NT2/D1 (cell line): Measurements from ENCODE around the gene RAP2B.

Experiments used
- DNase-seq: peaks from one replicate; pipeline ENCODE4 v3.0.0-alpha.2; 2011; ENCODE audit warnings: low read depth, low spot score
- H3K27me3 ChIP-seq: 2 replicates; pipeline ENCODE4 v1.6.0; 2011; ENCODE audit warnings: mild to moderate bottlenecking; ENCODE audit not compliant: insufficient read length, insufficient read depth
- H3K36me3 ChIP-seq: 2 replicates; pipeline ENCODE4 v1.6.1; 2011; ENCODE audit warnings: mild to moderate bottlenecking, low read length, mixed read lengths; ENCODE audit not compliant: insufficient read depth, insufficient read length
- H3K4me1 ChIP-seq: 2 replicates; pipeline ENCODE4 v1.5.1; 2011; ENCODE audit not compliant: insufficient read depth, insufficient read length
- H3K4me3 ChIP-seq: 2 replicates; pipeline ENCODE4 v1.5.1; 2011; ENCODE audit warnings: low read depth; ENCODE audit not compliant: insufficient read length
- H3K9ac ChIP-seq: 2 replicates; pipeline ENCODE4 v1.6.0; 2011; ENCODE audit warnings: low read depth; ENCODE audit not compliant: insufficient read length
- H3K9me3 ChIP-seq: 2 replicates; pipeline ENCODE4 v1.5.1; 2011; ENCODE audit warnings: mild to moderate bottlenecking, low read length; ENCODE audit not compliant: insufficient read depth
- SUZ12 ChIP-seq: IDR thresholded peaks from 2 replicates; pipeline ENCODE4 v1.6.1; 2011; ENCODE audit not compliant: insufficient read length, insufficient read depth; ENCODE audit errors: extremely low read depth
- YY1 ChIP-seq: IDR thresholded peaks from 2 replicates; pipeline ENCODE4 v1.6.1; 2011; ENCODE audit not compliant: insufficient read length, insufficient read depth
- ZNF274 ChIP-seq: IDR thresholded peaks from 2 replicates; pipeline ENCODE4 v1.6.1; 2011; ENCODE audit warnings: mild to moderate bottlenecking, low read depth, low read length

The RAP2B gene

GRCh38 chr3:153160451-153161137 is 1.4 kb upstream of the RAP2B start:
- H3K9ac ChIP-seq, result peak overlapping the region; percentile 90
- peak overlapping the region; percentile 80 for H3K4me3 ChIP-seq
- peaks cover 14% of the 10 kb centered on the region for H3K27me3 ChIP-seq
- no peaks in the 10 kb centered on the region for H3K4me1 ChIP-seq
- no peak for TF ChIP-seq YY1
- H3K36me3 ChIP-seq, result peaks cover 14% of the 10 kb centered on the region
- no peaks in the 10 kb centered on the region for H3K9me3 ChIP-seq
- peak; percentile 75 for DNase-seq

- TF ChIP-seq ZNF274 (no peak), SUZ12 (no peak), YY1 (no peak)
- Histone ChIP-seq H3K9me3 (no peaks in the 10 kb centered on the region), H3K9ac (peak overlapping the region; percentile 90), H3K36me3 (peaks cover 17% of the 10 kb centered on the region), H3K4me3 (peak overlapping the region; percentile 93), H3K4me1 (no peaks in the 10 kb centered on the region), H3K27me3 (peaks cover 14% of the 10 kb centered on the region)
- DNase-seq, result peak; percentile 96
These were observed 800 bp upstream of the RAP2B start for GRCh38 chr3:153161138-153161713.

GRCh38 chr3:153162513-153163392 is 727 bp downstream of the RAP2B start:
- DNase-seq, result no peak
- peaks cover 26% of the 10 kb centered on the region for H3K36me3 ChIP-seq
- H3K9ac ChIP-seq, result peak overlapping the region; percentile 96
- TF ChIP-seq SUZ12, result no peak
- no peaks in the 10 kb centered on the region for H3K4me1 ChIP-seq
- H3K27me3 ChIP-seq, result peaks cover 14% of the 10 kb centered on the region
- H3K4me3 ChIP-seq, result peak overlapping the region; percentile 93
- no peaks in the 10 kb centered on the region for H3K9me3 ChIP-seq

- DNase-seq, result no peak
- Histone ChIP-seq H3K4me1 (no peaks in the 10 kb centered on the region), H3K27me3 (peaks cover 14% of the 10 kb centered on the region), H3K4me3 (peak overlapping the region; percentile 93), H3K36me3 (peaks cover 26% of the 10 kb centered on the region), H3K9me3 (no peaks in the 10 kb centered on the region), H3K9ac (peak overlapping the region; percentile 96)
- TF ChIP-seq SUZ12, result no peak
- TF ChIP-seq ZNF274, result no peak
- TF ChIP-seq YY1, result no peak
These were observed 1.3 kb downstream of the RAP2B start for GRCh38 chr3:153163393-153163724.

- Histone ChIP-seq H3K27me3 (peaks cover 14% of the 10 kb centered on the region), H3K4me3 (peak overlapping the region; percentile 93), H3K36me3 (peaks cover 26% of the 10 kb centered on the region), H3K4me1 (no peaks in the 10 kb centered on the region), H3K9me3 (no peaks in the 10 kb centered on the region), H3K9ac (peak overlapping the region; percentile 96)
- no peak for DNase-seq
- TF ChIP-seq SUZ12, result no peak
- TF ChIP-seq YY1, result no peak
- no peak for TF ChIP-seq ZNF274
These were observed 1.9 kb downstream of the RAP2B start for GRCh38 chr3:153163756-153164550.

GRCh38 chr3:153165261-153165681 is 3.2 kb downstream of the RAP2B start:
- Histone ChIP-seq H3K9ac (no peak overlapping the region), H3K27me3 (peaks cover 6% of the 10 kb centered on the region), H3K36me3 (peaks cover 26% of the 10 kb centered on the region), H3K4me1 (no peaks in the 10 kb centered on the region), H3K4me3 (no peak overlapping the region), H3K9me3 (no peaks in the 10 kb centered on the region)
- no peak for DNase-seq
- TF ChIP-seq ZNF274 (no peak), SUZ12 (no peak)
